Amniotic stem cell (primary cell): ENCODE measurements around the gene SNAP47.

Experiments used
- DNase-seq: peaks from one replicate; lab custom pipeline; 2025; lab: John Stamatoyannopoulos, UW

Gene SNAP47

GRCh38 chr1:227732586-227733308 lies 2.5 kb upstream of the SNAP47 start:
- no peak for DNase-seq

- DNase-seq, result no peak
These were observed 1.9 kb upstream of the SNAP47 start for GRCh38 chr1:227733309-227733705.

GRCh38 chr1:227733751-227734545 lies 1.3 kb upstream of the SNAP47 start:
- no peak for DNase-seq

GRCh38 chr1:227734546-227734855 lies 734 bp upstream of the SNAP47 start:
- no peak for DNase-seq

- no peak for DNase-seq
These were observed 477 bp downstream of the SNAP47 start for GRCh38 chr1:227735539-227736285.

DNA sequence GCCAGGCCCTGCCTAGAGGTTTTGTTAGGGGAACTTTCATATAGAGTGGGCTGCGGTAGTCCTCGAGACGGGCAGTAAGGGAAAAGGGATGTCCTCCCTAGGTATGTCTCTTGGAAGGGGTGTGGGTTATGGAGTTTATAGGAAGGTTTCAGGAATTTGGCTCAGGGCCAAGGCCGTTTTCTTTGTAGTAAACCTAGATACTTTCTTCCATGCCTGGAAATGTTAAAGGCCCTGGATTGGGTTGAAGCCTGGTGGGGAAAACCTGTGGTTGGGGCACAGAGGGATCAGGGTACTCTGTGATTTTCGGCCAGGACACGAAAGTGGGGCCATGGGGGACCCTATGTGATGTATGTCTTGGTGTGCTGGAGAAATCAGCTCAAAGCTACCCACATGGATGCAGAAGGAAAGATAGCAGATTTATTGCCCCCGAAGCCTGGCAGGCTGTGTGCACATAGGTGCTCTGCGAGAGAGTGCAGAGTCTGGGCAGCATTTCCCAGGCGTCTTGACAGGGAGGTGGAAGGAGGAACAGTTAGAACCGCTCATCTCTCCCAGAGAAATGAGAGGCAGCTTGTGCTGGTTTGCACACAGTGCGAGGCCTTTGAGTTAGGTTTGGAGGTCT lies 1.7 kb downstream of the SNAP47 start:
- DNase-seq, result no peak

DNA sequence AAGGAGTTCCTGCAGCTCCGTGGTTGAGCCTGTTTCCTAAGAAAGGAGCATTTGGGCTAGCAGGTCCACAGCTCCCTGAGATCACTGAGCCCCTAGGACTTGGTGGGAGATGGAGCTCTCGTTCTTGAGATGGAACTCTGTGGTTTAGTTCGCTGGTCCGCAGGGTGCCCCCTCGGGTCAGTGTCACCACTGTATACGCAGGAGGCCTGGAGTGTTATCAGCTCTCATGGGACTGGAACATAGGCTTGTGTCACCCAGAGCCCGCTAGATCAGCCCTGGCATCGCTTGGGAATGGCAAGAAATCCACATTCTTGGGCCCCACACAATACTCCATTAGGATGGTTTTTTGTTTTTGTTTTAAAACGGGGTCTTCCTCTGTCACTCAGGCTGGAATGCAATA lies 3.6 kb downstream of the SNAP47 start:
- DNase-seq, result no peak

DNA sequence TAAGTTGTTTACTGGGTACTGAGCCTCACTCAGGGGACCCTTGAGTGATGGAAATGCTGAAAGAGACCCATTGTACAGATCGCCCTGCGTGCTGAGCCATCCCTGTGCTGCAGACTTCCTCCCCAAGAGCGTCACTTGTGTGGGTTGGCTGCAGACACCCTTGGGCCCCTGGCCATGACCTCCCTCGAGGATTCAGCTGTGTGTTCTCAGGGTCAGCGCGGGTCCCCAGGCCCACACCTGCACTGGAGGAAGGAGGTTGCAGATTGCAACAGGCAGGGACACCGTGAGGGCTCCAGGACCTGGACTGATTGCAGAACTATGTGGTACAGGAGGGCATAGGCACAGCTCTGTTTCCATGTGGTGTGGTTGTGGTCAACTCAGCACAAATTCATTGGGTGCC lies 4.4 kb downstream of the SNAP47 start:
- DNase-seq, result no peak

GRCh38 chr1:227740401-227740960 lies 5.2 kb downstream of the SNAP47 start:
- DNase-seq, result no peak

DNA sequence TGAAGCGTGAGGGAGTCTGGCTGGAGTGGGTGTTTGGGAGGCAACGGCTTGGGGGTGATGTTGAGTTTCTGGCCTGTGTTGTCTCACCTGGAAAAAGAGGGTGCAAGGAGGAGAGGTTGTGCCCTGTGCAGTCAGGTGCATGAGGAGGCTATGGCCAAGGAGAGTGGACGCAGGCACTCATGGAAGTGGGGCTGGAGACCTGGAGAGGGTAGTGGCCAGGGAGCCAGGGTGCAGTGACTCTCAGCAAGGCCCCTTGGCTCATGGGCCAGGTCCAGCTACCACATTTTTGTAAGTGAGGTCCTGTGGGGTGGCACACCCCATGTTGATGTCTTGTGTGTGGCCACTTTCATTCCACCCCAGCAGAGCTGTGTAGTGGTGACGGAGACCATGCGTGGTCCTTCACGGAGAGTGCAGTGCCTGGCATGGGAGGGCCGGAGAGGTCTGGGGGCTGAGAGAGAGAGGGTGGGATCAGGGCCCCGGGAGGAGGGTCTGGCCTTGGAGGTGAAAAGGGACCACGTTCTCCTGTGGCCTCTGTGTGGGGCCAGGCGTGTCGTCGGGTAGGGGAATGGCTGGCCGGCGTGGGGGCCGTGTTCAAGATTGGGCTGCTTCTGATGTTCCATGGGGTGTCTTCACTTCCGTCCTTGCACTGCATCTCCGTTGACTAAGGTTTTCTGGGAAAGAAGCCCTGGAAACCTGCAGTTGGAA lies 6.1 kb downstream of the SNAP47 start:
- DNase-seq, result no peak

GRCh38 chr1:227742738-227743715 lies 7.8 kb downstream of the SNAP47 start:
- no peak for DNase-seq

DNA sequence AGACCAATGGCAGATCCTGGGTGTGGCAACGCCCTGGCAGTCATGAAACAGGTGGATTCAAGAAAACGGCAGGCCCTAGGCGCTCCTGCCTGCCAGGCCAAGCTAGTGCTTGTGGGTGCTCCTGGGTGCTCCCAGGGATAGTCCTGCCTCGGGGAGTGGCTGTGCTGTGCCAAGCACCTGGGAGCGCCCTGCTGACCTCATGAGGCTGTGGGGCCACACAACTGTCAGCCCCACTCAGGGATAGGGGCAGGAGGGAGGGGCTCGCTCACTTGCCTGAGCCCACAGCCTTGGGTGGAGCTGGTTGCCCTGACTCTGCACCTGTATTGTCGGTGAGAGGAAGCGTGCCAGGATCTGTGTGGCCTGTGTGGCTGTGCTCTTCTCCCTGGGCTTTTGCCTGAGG lies 9.4 kb downstream of the SNAP47 start:
- no peak for DNase-seq

DNA sequence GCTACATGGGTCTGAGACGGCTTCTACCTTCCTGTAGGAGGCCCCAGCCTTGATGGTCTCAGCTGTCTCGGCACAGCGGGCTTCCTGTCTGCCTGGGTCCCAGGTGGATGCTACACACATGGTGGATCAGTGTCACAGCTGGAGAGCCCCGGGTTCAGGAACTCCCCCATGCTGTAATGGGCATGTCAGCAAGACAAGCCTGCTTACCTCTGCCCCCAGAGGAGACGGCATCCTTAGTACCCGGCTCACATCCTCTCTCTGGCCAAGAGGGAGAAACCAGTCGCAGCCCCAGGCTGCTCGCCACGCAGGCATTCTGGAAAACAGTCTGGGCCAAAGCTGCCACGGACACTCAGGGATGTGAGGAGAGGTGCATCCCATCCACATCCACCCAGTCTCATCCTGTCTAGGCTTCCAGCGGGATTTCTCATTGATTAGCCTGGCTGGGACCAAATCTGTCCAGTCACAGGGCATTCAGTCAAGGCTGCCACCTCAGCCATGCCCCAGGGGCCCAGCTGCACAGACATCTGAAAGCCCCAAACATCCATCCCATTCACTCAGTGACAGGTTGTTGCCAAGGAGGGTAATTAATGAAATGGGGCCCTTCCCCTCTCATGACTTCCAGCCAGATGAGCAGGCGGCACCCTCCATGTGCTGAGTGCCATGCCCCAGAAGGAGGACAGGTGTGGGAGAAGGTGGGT lies 10.5 kb downstream of the SNAP47 start:
- no peak for DNase-seq

- DNase-seq, result no peak
These were observed 11.4 kb downstream of the SNAP47 start for GRCh38 chr1:227746676-227747075.

GRCh38 chr1:227747382-227747781 lies 12.1 kb downstream of the SNAP47 start:
- no peak for DNase-seq

DNA sequence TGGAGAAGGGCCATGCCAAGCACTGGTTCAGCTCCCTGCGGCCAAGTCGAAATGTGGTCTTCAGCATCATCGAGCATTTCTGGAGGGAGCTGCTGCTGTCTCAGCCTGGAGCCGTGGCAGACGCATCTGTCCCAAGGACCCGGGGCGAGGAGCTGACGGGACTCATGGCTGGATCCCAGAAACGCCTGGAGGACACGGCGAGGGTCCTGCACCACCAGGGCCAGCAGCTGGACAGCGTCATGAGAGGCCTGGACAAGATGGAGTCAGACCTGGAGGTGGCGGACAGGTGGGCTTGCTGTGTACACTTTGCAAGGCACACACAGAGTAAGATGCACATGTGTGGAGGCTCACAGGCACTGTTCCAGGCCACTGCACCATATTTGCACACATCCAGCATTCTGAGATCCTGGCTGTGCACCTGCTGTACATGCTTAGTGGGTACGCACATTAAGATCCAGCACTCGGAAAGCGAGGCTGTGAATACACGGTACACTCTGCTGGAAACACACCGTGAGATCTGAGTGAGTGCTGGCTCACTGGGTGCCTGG lies 12.8 kb downstream of the SNAP47 start:
- no peak for DNase-seq

GRCh38 chr1:227748496-227749182 lies 13.4 kb downstream of the SNAP47 start:
- DNase-seq, result no peak

- DNase-seq, result no peak
These were observed 14.0 kb downstream of the SNAP47 start for GRCh38 chr1:227749225-227749624.
